CD4-positive, CD25-positive, alpha-beta regulatory T cell (primary cell): Measurements from ENCODE around the gene CCDC68. TPM values are rescaled to one million over a fixed set of nuclear protein-coding genes. Genes with fewer than 3 reads are reported as not detected.

Experiments used
- ATAC-seq, 2 donors: fragments of 150-1000 bp; cut with Tn5 transposase; one replicate each; pipeline ENCODE4 v1.10.0; 2021; ENCODE audit warnings: low read depth in 2 of 2, moderate number of reproducible peaks in 2 of 2, moderate library complexity in 1 of 2
- DNase-seq, 3 donors: peaks; one replicate each; pipeline versions ENCODE4 v3.0.0 to v3.0.0-alpha.2; 2012 to 2022; ENCODE audit warnings: mixed read lengths in 1 of 3
- H3K27ac ChIP-seq: one replicate; pipeline ENCODE4 v1.7.0; 2013; ENCODE audit warnings: mild to moderate bottlenecking, low read length; ENCODE audit not compliant: insufficient read depth, poor library complexity, severe bottlenecking
- H3K27me3 ChIP-seq: one replicate; pipeline ENCODE4 v1.7.0; 2013; ENCODE audit warnings: low read length; ENCODE audit not compliant: control insufficient read depth, insufficient read depth
- H3K36me3 ChIP-seq: one replicate; pipeline ENCODE4 v1.7.0; 2013; ENCODE audit warnings: mild to moderate bottlenecking, low read length, moderate library complexity; ENCODE audit not compliant: control insufficient read depth, insufficient read depth
- H3K4me1 ChIP-seq: 2 replicates; pipeline ENCODE4 v1.7.0; 2013; ENCODE audit warnings: mild to moderate bottlenecking, low read length; ENCODE audit not compliant: insufficient read depth, control insufficient read depth, poor library complexity, severe bottlenecking
- H3K4me3 ChIP-seq: one replicate; pipeline ENCODE4 v1.7.0; 2013; ENCODE audit warnings: low read depth, mild to moderate bottlenecking, low read length, moderate library complexity
- H3K9me3 ChIP-seq, 2 experiments: 1 replicate in 1 of 2; 2 replicates in 1 of 2; pipeline ENCODE4 v1.7.0; 2013; ENCODE audit warnings: low read length in 2 of 2, mild to moderate bottlenecking in 1 of 2, moderate library complexity in 1 of 2; ENCODE audit not compliant: control insufficient read depth in 2 of 2
- H3K27ac Mint-ChIP-seq, 3 donors: one replicate each; pipeline ENCODE4 v1.8.0; 2020 to 2022; ENCODE audit warnings: mild to moderate bottlenecking in 3 of 3, mixed read lengths in 3 of 3, moderate library complexity in 2 of 3
- H3K27me3 Mint-ChIP-seq: one replicate; pipeline ENCODE4 v1.8.0; 2022; ENCODE audit warnings: mild to moderate bottlenecking, mixed read lengths
- H3K36me3 Mint-ChIP-seq: one replicate; pipeline ENCODE4 v1.8.0; 2020; ENCODE audit warnings: mixed read lengths
- H3K4me1 Mint-ChIP-seq, 4 donors: one replicate each; pipeline ENCODE4 v1.8.0; 2020 to 2022; ENCODE audit warnings: mixed read lengths in 4 of 4, mild to moderate bottlenecking in 1 of 4
- H3K4me3 Mint-ChIP-seq, 4 donors: one replicate each; pipeline ENCODE4 v1.8.0; 2020 to 2022; ENCODE audit warnings: mild to moderate bottlenecking in 4 of 4, mixed read lengths in 4 of 4, moderate library complexity in 3 of 4
- H3K9me3 Mint-ChIP-seq, 7 donors: one replicate each; pipeline ENCODE4 v1.8.0; 2020 to 2022; ENCODE audit warnings: mixed read lengths in 7 of 7, mild to moderate bottlenecking in 3 of 7, moderate library complexity in 2 of 7
- polyA plus RNA-seq, 4 donors: library from polyadenylated mRNA; unstranded; fragments of 300-500 nt; fragmentation: Illumina TruSeq; gene quantifications; one replicate each; pipeline ENCODE4 v1.2.3, GENCODE V29; 2021
- total RNA-seq: library from RNA; stranded (reverse); gene quantifications from one replicate; pipeline ENCODE4 v1.2.3, GENCODE V29; 2022

CCDC68 gene
- total and polyA plus RNA-seq, 5 donors from 2014 or later, result not detected

DNA sequence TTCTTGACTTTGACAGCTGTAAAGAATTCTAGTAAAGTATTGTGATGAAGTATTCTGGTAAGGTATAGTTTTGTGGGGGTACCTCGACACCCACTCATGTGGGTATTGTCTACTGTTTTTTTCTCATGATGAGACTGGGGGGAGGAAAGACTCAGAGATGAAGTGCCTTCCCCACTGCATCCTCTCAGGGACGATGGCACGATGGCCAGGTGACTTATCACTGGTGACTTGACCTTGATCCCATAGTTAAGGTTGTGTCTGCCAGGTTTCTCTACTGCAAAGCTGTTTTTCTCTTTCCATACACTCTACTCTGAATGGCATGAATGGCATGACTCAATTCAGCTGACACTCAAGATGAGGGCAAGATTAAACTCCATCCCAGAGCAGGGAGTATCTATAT, 936 bp upstream of the CCDC68 start:
- H3K36me3 ChIP-seq, result no peaks in the 10 kb centered on the region
- ATAC-seq (no peak), DNase-seq (no peak)
- Mint-ChIP-seq H3K27ac (no peak overlapping the region), H3K4me1 (no peaks in the 10 kb centered on the region), H3K4me3 (peak overlapping the region in 1 of 4 donors; percentile 16), H3K36me3 (no peaks in the 10 kb centered on the region), H3K27me3 (peaks cover 19% of the 10 kb centered on the region), H3K9me3 (peaks cover 0 to 4% (median 0%) of the 10 kb centered on the region in 7 donors)
- no peak overlapping the region for H3K4me3 ChIP-seq
- H3K9me3 ChIP-seq, result no peaks in the 10 kb centered on the region
- H3K4me1 ChIP-seq, result no peaks in the 10 kb centered on the region
- H3K27ac ChIP-seq, result no peak overlapping the region
- peaks cover 2% of the 10 kb centered on the region for H3K27me3 ChIP-seq

DNA sequence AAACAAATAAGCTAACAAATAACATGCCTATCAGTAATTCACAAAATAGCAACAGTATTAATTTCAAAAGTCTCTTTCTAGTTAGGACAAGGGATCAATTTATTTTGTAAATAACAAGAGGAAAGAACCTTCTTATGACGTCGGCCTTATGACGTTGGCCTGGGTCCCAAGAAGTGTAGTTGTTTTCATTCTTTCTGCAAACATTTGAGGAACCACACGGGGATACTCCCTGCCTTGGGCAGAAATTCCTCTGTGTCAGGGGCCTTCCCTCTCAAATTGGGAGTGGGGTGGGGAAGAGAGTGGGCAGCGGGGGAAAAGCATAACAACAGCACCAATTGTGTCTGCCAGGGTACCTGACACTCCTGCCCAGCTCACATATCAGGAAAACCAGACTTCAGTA, 1.3 kb downstream of the CCDC68 start:
- peaks cover 0 to 3% (median 0%) of the 10 kb centered on the region in 7 donors for H3K9me3 Mint-ChIP-seq
- no peaks in the 10 kb centered on the region for H3K36me3 ChIP-seq
- no peak overlapping the region for H3K4me3 Mint-ChIP-seq
- no peak for ATAC-seq
- H3K4me1 ChIP-seq, result no peaks in the 10 kb centered on the region
- no peaks in the 10 kb centered on the region for H3K36me3 Mint-ChIP-seq
- no peak overlapping the region for H3K27ac ChIP-seq
- no peaks in the 10 kb centered on the region for H3K4me1 Mint-ChIP-seq
- no peaks in the 10 kb centered on the region for H3K9me3 ChIP-seq
- H3K27me3 ChIP-seq, result peaks cover 2% of the 10 kb centered on the region
- H3K4me3 ChIP-seq, result no peak overlapping the region
- peaks cover 12% of the 10 kb centered on the region for H3K27me3 Mint-ChIP-seq
- DNase-seq, result no peak
- no peak overlapping the region for H3K27ac Mint-ChIP-seq

DNA sequence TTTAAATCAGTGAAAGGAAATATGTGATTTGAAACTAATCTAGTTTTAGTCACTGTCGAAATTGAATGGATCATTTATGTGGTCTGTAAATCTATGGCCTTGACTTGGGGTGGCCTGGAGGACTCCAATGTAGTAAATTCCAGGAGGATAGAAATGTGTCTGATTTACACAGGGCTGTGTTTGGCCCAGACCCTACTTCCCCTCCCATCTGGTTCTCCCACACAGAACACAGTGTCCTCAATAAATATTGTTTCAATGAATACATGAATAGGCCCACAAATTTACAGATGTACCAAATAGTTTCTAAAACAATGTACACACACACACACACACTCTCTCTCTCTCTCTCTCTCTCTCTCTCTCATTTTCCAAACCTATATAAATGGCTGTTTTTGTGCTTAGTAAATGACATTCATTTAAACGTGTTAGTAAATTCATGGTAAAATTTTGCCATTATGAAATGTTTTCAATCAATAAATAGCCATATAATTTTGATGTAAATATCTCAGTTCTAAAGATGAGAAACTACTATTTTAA, 1.9 kb downstream of the CCDC68 start:
- ATAC-seq, result no peak
- peaks cover 12% of the 10 kb centered on the region for H3K27me3 Mint-ChIP-seq
- Histone ChIP-seq H3K4me3 (no peak overlapping the region), H3K36me3 (no peaks in the 10 kb centered on the region), H3K27ac (no peak overlapping the region), H3K27me3 (peaks cover 2% of the 10 kb centered on the region), H3K4me1 (no peaks in the 10 kb centered on the region), H3K9me3 (no peaks in the 10 kb centered on the region)
- H3K36me3 Mint-ChIP-seq, result no peaks in the 10 kb centered on the region
- H3K4me1 Mint-ChIP-seq, result no peaks in the 10 kb centered on the region
- peaks cover 0 to 3% (median 0%) of the 10 kb centered on the region in 7 donors for H3K9me3 Mint-ChIP-seq
- no peak overlapping the region for H3K4me3 Mint-ChIP-seq
- DNase-seq, result no peak
- no peak overlapping the region for H3K27ac Mint-ChIP-seq

DNA sequence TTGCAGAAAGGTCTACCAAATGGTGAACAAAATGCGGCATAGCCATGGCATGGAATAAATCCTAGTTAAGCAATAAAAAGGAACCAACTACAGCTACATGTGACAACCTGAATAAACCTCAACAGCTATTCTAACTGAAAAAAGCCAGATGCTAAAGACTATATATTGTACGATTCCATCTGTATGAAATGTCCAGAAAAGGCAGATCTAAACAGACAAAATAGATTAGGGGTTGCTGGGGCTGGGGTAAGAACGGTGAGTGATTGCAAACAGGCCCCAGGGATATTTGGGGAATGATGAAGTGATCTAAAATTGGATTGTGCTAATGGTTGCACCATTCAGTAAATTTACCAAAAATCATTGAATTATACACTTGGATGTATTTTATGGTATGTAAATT, 2.8 kb downstream of the CCDC68 start:
- Mint-ChIP-seq H3K4me3 (no peak overlapping the region), H3K27me3 (peaks cover 12% of the 10 kb centered on the region), H3K36me3 (no peaks in the 10 kb centered on the region)

DNA sequence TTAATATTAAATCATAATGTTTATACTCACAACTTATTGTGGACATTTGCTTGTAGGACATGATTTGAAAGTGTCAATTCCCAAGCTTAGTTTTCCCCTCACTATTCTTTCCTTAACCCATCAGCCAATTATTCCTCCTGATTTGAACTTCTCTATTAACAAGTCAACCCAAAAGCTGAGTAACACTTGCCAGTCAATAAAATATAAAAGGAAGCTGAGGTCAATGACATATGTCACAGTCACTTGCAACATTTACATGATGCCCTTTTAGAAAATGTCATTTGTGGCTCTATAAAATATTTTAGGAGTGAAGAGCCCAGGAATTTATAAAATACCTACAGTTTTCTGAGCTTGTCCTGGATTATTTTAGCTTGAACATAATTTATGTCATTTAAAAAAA, 7.2 kb downstream of the CCDC68 start:
- Histone ChIP-seq H3K27me3 (peaks cover 3% of the 10 kb centered on the region), H3K36me3 (no peaks in the 10 kb centered on the region), H3K4me1 (no peaks in the 10 kb centered on the region), H3K4me3 (no peak overlapping the region), H3K27ac (no peak overlapping the region), H3K9me3 (no peaks in the 10 kb centered on the region)
- peaks cover 0 to 8% (median 0%) of the 10 kb centered on the region in 4 donors for H3K4me1 Mint-ChIP-seq
- DNase-seq (no peak), ATAC-seq (no peak)
- no peak overlapping the region for H3K4me3 Mint-ChIP-seq
- H3K27me3 Mint-ChIP-seq, result peaks cover 12% of the 10 kb centered on the region
- no peak overlapping the region for H3K27ac Mint-ChIP-seq
- peaks cover 0 to 3% (median 0%) of the 10 kb centered on the region in 7 donors for H3K9me3 Mint-ChIP-seq
- no peaks in the 10 kb centered on the region for H3K36me3 Mint-ChIP-seq

More for the DNA sequence above, 2.8 kb downstream of the CCDC68 start:
- peaks cover 0 to 3% (median 0%) of the 10 kb centered on the region in 7 donors for H3K9me3 Mint-ChIP-seq
- H3K27ac Mint-ChIP-seq, result no peak overlapping the region
- no peak for ATAC-seq
- H3K27ac ChIP-seq, result no peak overlapping the region
- no peak overlapping the region for H3K4me3 ChIP-seq
- no peaks in the 10 kb centered on the region for H3K4me1 Mint-ChIP-seq
- no peak for DNase-seq
- H3K36me3 ChIP-seq, result no peaks in the 10 kb centered on the region
- H3K27me3 ChIP-seq, result peaks cover 3% of the 10 kb centered on the region
- no peaks in the 10 kb centered on the region for H3K9me3 ChIP-seq
- H3K4me1 ChIP-seq, result no peaks in the 10 kb centered on the region

DNA sequence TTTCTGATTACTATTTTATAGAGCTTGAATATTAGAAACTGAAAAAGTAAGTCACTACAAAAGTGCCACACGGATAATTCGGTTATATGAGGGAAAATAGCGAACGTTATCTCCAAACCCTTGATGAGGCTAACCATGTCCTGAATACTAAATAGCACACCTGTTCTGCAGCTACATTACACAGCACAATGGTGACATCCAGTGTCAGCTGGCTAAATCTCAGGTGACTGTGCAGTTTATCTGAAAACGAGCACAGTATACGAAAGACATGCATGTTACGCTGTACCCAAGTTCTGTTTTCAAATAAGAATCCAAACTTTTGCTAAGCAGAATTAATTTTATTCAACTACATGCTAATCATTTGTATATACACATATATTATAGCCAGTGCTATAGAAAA, 9.0 kb downstream of the CCDC68 start:
- no peak overlapping the region for H3K4me3 Mint-ChIP-seq

DNA sequence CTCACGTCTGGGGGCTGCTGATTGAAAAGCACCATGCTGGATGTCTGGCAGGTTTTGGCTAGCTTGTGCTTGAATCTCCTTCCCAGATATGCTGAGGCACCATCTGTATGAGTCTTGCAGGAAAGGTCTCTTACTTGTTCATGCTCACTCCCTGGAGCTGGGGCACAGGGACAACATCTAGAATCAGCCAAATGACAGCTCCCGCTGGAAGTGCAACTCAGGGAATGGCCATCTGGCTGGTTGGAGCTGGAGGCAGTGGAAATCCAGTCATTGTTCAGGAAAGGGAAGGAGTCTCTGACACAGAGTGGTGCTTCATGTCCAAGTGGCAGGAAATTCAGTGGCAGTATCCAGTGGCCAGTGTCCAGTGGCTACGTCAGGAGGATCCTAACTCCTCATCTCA, 9.7 kb downstream of the CCDC68 start:
- peaks cover 3% of the 10 kb centered on the region for H3K4me1 ChIP-seq
- no peaks in the 10 kb centered on the region for H3K9me3 ChIP-seq
- no peak for ATAC-seq
- H3K27ac Mint-ChIP-seq, result no peak overlapping the region
- H3K9me3 Mint-ChIP-seq, result peaks cover 0 to 2% (median 0%) of the 10 kb centered on the region in 7 donors
- H3K4me3 ChIP-seq, result no peak overlapping the region
- H3K36me3 ChIP-seq, result no peaks in the 10 kb centered on the region
- no peak overlapping the region for H3K27ac ChIP-seq
- no peak for DNase-seq
- H3K4me3 Mint-ChIP-seq, result no peak overlapping the region
- H3K27me3 Mint-ChIP-seq, result peaks cover 7% of the 10 kb centered on the region
- no peaks in the 10 kb centered on the region for H3K36me3 Mint-ChIP-seq
- peaks cover 6 to 25% (median 16%) of the 10 kb centered on the region in 4 donors for H3K4me1 Mint-ChIP-seq
- peaks cover 3% of the 10 kb centered on the region for H3K27me3 ChIP-seq

More for the DNA sequence above, 9.0 kb downstream of the CCDC68 start:
- Mint-ChIP-seq H3K4me1 (peaks cover 6 to 23% (median 16%) of the 10 kb centered on the region in 4 donors), H3K27ac (no peak overlapping the region), H3K36me3 (no peaks in the 10 kb centered on the region), H3K9me3 (peaks cover 0 to 3% (median 0%) of the 10 kb centered on the region in 7 donors), H3K27me3 (peaks cover 8% of the 10 kb centered on the region)
- DNase-seq (no peak), ATAC-seq (no peak)
- H3K4me1 ChIP-seq, result peaks cover 3% of the 10 kb centered on the region
- H3K27me3 ChIP-seq, result peaks cover 3% of the 10 kb centered on the region
- no peak overlapping the region for H3K27ac ChIP-seq
- no peaks in the 10 kb centered on the region for H3K9me3 ChIP-seq
- no peak overlapping the region for H3K4me3 ChIP-seq
- H3K36me3 ChIP-seq, result no peaks in the 10 kb centered on the region

DNA sequence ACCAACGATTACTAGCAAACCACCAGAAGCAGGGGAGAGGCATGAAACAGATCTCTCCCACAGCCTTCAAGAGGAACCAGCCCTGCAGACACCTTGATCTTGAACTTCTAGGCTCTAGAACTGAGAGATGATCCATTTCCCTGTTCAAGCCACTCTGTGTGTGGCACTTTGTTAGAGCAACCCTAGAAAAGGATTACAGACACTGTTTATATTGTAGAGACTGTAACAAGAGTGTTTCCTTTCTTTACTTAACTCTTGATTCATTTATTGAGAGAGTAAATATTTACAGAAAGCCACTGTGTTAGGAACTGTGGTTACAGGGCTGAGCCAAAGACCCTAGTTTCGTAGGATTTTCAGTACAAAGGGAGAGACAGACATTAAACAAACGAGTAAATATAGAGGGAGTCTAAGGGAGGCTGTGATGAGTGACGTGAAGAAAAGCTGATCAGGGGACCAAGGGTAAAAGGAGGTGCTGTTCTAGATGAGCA, 10.9 kb downstream of the CCDC68 start:
- no peak for ATAC-seq
- H3K36me3 Mint-ChIP-seq, result no peaks in the 10 kb centered on the region
- peaks cover 0 to 2% (median 0%) of the 10 kb centered on the region in 7 donors for H3K9me3 Mint-ChIP-seq
- no peak overlapping the region for H3K27ac Mint-ChIP-seq
- Histone ChIP-seq H3K27me3 (peaks cover 3% of the 10 kb centered on the region), H3K36me3 (no peaks in the 10 kb centered on the region), H3K9me3 (no peaks in the 10 kb centered on the region), H3K27ac (no peak overlapping the region), H3K4me1 (peaks cover 3% of the 10 kb centered on the region), H3K4me3 (no peak overlapping the region)
- H3K27me3 Mint-ChIP-seq, result peaks cover 7% of the 10 kb centered on the region
- DNase-seq, result no peak
- H3K4me1 Mint-ChIP-seq, result peaks cover 6 to 25% (median 16%) of the 10 kb centered on the region in 4 donors
- H3K4me3 Mint-ChIP-seq, result no peak overlapping the region
